Left ventricle myocardium inferior (tissue), 1 donor: Measurements from ENCODE around the gene ZNF544. TPM values are rescaled to one million over a fixed set of nuclear protein-coding genes. Genes with fewer than 3 reads are reported as not detected.

Source experiments
- DNase-seq: peaks from one replicate; pipeline ENCODE4 v3.0.0-alpha.2; 2020
- H3K27ac ChIP-seq: fragments of 200-600 bp; replicated peaks from 2 replicates; pipeline ENCODE4 v1.8.0; 2021
- H3K27me3 ChIP-seq: fragments of 200-600 bp; 2 replicates; pipeline ENCODE4 v1.8.0; 2021; ENCODE audit warnings: low read depth
- H3K36me3 ChIP-seq: fragments of 200-600 bp; 2 replicates; pipeline ENCODE4 v1.8.0; 2021
- H3K4me1 ChIP-seq: fragments of 200-600 bp; 2 replicates; pipeline ENCODE4 v1.8.0; 2021
- H3K4me3 ChIP-seq: fragments of 200-600 bp; 2 replicates; pipeline ENCODE4 v1.8.0; 2021; ENCODE audit warnings: mild to moderate bottlenecking, moderate library complexity
- H3K9me3 ChIP-seq: fragments of 200-600 bp; replicated peaks from 2 replicates; pipeline ENCODE4 v1.8.0; 2021
- CTCF ChIP-seq: fragments of 200-600 bp; IDR thresholded peaks from 2 replicates; pipeline ENCODE4 v1.8.0; 2021; ENCODE audit warnings: antibody characterized with exemption, mild to moderate bottlenecking, borderline replicate concordance
- intact Hi-C: fragments of 100-400 bp; cut with micrococcal nuclease; formaldehyde crosslinking; loops from one replicate; pipeline ENCODE4 v1.11.0; 2022
- total RNA-seq: library from RNA; stranded (reverse); fragmentation: NEBNext Ultra II Directional; extraction: Animal tissue kit (Norgen Biotek cat#: 25700); gene quantifications from one replicate; pipeline ENCODE4 v1.2.1, GENCODE V29; 2021
- donor health status: DM: no; HTN: yes; CAD: no; lungs with severe emphysema.

The ZNF544 gene
- total RNA-seq, 1 donor from 2014 or later, result 24.0 TPM

- H3K36me3 ChIP-seq, result peaks cover 97% of the 10 kb centered on the region
- no peak for TF ChIP-seq CTCF
- no peaks in the 10 kb centered on the region for H3K27me3 ChIP-seq
- no peak overlapping the region for H3K27ac ChIP-seq
- no peaks in the 10 kb centered on the region for H3K4me1 ChIP-seq
- H3K9me3 ChIP-seq, result peaks cover 54% of the 10 kb centered on the region
- intact Hi-C loops, result no loop called here
- no peak for DNase-seq
- H3K4me3 ChIP-seq, result no peak overlapping the region
Measured at GRCh38 chr19:58296104-58296503, 67.4 kb downstream of the ZNF544 start.

GRCh38 chr19:58300620-58301019 is 71.9 kb downstream of the ZNF544 start:
- intact Hi-C loops, result no loop called here
- DNase-seq, result no peak
- Histone ChIP-seq H3K9me3 (peaks cover 14% of the 10 kb centered on the region), H3K4me1 (peaks cover 12% of the 10 kb centered on the region), H3K27ac (no peak overlapping the region), H3K36me3 (peaks cover 63% of the 10 kb centered on the region), H3K27me3 (no peaks in the 10 kb centered on the region), H3K4me3 (no peak overlapping the region)
- no peak for TF ChIP-seq CTCF

GRCh38 chr19:58304255-58304654 is 75.5 kb downstream of the ZNF544 start:
- H3K27ac ChIP-seq, result peak overlapping the region; percentile 93
- no peaks in the 10 kb centered on the region for H3K27me3 ChIP-seq
- no peak for DNase-seq
- intact Hi-C loops, result no loop called here
- peaks cover 29% of the 10 kb centered on the region for H3K4me1 ChIP-seq
- H3K36me3 ChIP-seq, result peaks cover 60% of the 10 kb centered on the region
- no peak for TF ChIP-seq CTCF
- H3K4me3 ChIP-seq, result peak overlapping the region; percentile 96
- H3K9me3 ChIP-seq, result no peaks in the 10 kb centered on the region

GRCh38 chr19:58304748-58305064 is 76.0 kb downstream of the ZNF544 start:
- H3K36me3 ChIP-seq, result peaks cover 58% of the 10 kb centered on the region
- no peaks in the 10 kb centered on the region for H3K27me3 ChIP-seq
- no peak for DNase-seq
- H3K27ac ChIP-seq, result peak overlapping the region; percentile 93
- peaks cover 29% of the 10 kb centered on the region for H3K4me1 ChIP-seq
- no peaks in the 10 kb centered on the region for H3K9me3 ChIP-seq
- TF ChIP-seq CTCF, result no peak
- intact Hi-C loops, result no loop called here
- peak overlapping the region; percentile 96 for H3K4me3 ChIP-seq

- DNase-seq, result peak; percentile 96
- TF ChIP-seq CTCF, result peak; percentile 44
- Histone ChIP-seq H3K27ac (peak within 1 kb of the TSS; percentile 93), H3K9me3 (no peaks in the 10 kb centered on the region), H3K4me1 (peaks cover 29% of the 10 kb centered on the region), H3K27me3 (no peaks in the 10 kb centered on the region), H3K4me3 (peak within 1 kb of the TSS; percentile 96), H3K36me3 (peaks cover 53% of the 10 kb centered on the region)
- intact Hi-C loops, result no loop called here
Measured at GRCh38 chr19:58305065-58305931, 76.6 kb downstream of the ZNF544 start, which contains the start of gene ERVK3-1. Gene ERVK3-1 (plus strand): TSS chr19:58305377. CDS start chr19:58312169, 6,792 bp downstream.
